Measurements from ENCODE around the gene KRT13.

Gene KRT13

GRCh38 chr17:41539979-41540701 lies 34.7 kb upstream of the KRT13 start:
- peak; percentile 74 for DNase-seq
- TF ChIP-seq, protein P1, sequence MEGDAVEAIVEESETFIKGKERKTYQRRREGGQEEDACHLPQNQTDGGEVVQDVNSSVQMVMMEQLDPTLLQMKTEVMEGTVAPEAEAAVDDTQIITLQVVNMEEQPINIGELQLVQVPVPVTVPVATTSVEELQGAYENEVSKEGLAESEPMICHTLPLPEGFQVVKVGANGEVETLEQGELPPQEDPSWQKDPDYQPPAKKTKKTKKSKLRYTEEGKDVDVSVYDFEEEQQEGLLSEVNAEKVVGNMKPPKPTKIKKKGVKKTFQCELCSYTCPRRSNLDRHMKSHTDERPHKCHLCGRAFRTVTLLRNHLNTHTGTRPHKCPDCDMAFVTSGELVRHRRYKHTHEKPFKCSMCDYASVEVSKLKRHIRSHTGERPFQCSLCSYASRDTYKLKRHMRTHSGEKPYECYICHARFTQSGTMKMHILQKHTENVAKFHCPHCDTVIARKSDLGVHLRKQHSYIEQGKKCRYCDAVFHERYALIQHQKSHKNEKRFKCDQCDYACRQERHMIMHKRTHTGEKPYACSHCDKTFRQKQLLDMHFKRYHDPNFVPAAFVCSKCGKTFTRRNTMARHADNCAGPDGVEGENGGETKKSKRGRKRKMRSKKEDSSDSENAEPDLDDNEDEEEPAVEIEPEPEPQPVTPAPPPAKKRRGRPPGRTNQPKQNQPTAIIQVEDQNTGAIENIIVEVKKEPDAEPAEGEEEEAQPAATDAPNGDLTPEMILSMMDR (IDR thresholded peaks at IDR 0.05; ENCODE audit: low read depth, low read length), result no peak
- no peaks in the 10 kb centered on the region for H3K27me3 ChIP-seq (ENCODE audit: insufficient read depth, low read depth, severe bottlenecking)
- peak overlapping the region; percentile 52 for H3K27ac ChIP-seq
- no peaks in the 10 kb centered on the region for H3K36me3 ChIP-seq
- H3K9me3 ChIP-seq (ENCODE audit: severe bottlenecking), result peaks cover 2% of the 10 kb centered on the region
- H3K4me3 ChIP-seq (ENCODE audit: low read depth, low read length), result no peak overlapping the region

DNA sequence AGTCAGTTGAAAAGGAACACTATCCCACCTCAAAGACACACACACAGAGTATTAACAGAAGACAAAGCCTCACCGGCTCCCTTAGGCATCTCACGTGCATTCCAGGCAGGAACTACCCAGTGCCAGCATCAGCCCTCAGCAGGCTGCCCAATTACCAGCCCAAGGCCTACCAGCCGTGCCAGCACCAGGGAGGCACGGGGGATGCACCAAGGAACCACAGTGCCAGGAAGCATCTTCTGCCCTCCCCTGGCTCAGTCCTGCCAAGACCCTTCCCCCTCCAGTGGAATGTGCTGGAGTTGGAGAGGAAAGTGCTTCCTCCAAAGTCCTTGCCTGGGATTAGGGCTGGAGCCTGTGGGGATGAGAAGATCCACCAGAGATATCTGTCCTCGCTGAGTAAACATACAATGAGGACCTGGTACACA lies 33.7 kb upstream of the KRT13 start:
- Histone ChIP-seq H3K4me3 (ENCODE audit: low read depth, low read length) (no peak overlapping the region), H3K27me3 (ENCODE audit: insufficient read depth, low read depth, severe bottlenecking) (no peaks in the 10 kb centered on the region), H3K36me3 (no peaks in the 10 kb centered on the region), H3K9me3 (ENCODE audit: severe bottlenecking) (peaks cover 2% of the 10 kb centered on the region), H3K27ac (no peak overlapping the region)
- DNase-seq, result no peak
- TF ChIP-seq, protein P1 (IDR thresholded peaks at IDR 0.05; ENCODE audit: low read depth, low read length), result no peak

DNA sequence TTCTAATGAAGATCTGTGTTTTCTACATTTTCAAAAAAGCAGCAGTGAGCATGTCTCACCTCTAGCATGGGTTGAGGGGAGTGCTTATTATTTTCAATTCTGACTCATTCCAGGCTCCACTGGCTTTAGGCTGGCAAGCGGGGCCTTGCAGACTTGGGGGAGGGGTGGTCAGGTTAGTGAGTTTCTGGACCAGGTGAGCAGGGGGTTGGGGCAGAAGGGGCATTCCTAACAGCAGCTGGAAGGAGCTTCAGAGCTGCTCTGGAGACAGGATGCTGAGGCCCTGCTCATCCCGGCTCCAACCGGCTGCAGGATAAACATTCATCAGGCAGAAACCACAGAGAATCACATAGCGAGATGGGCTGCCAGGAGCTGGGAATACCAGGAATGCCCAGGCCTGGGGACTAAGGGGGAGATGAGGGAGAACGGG lies 33.2 kb upstream of the KRT13 start:
- H3K27me3 ChIP-seq (ENCODE audit: insufficient read depth, low read depth, severe bottlenecking), result no peaks in the 10 kb centered on the region
- TF ChIP-seq, protein P1 (IDR thresholded peaks at IDR 0.05; ENCODE audit: low read depth, low read length), result no peak
- no peaks in the 10 kb centered on the region for H3K36me3 ChIP-seq
- no peak overlapping the region for H3K27ac ChIP-seq
- DNase-seq, result no peak
- H3K4me3 ChIP-seq (ENCODE audit: low read depth, low read length), result no peak overlapping the region
- peaks cover 2% of the 10 kb centered on the region for H3K9me3 ChIP-seq (ENCODE audit: severe bottlenecking)

DNA sequence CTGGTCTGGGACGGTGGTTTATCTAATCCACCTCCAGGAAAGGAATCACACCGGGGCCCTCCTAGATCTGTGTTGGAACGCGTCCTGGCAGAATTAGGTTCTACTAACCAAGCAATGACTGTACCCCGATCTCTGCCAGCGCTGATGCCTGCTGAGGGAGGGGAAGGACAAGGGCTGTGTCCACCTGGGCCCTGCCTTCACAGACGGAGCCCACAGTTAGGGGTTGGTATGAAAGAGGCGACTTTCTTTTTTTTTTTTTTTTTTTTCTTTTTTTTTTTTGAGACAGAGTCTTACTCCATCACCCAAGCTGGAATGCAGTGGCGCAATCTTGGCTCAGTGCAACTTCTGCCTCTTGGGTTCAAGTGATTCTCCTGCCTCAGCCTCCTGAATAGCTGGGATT lies 32.6 kb upstream of the KRT13 start:
- DNase-seq, result no peak
- Histone ChIP-seq H3K4me3 (ENCODE audit: low read depth, low read length) (no peak overlapping the region), H3K36me3 (no peaks in the 10 kb centered on the region), H3K9me3 (ENCODE audit: severe bottlenecking) (peaks cover 2% of the 10 kb centered on the region), H3K27ac (no peak overlapping the region), H3K27me3 (ENCODE audit: insufficient read depth, low read depth, severe bottlenecking) (no peaks in the 10 kb centered on the region)
- TF ChIP-seq, protein P1 (IDR thresholded peaks at IDR 0.05; ENCODE audit: low read depth, low read length), result no peak

- TF ChIP-seq, protein P1 (IDR thresholded peaks at IDR 0.05; ENCODE audit: low read depth, low read length), result no peak
- Histone ChIP-seq H3K36me3 (no peaks in the 10 kb centered on the region), H3K27ac (no peak overlapping the region), H3K27me3 (ENCODE audit: insufficient read depth, low read depth, severe bottlenecking) (no peaks in the 10 kb centered on the region), H3K4me3 (ENCODE audit: low read depth, low read length) (no peak overlapping the region), H3K9me3 (ENCODE audit: severe bottlenecking) (peaks cover 2% of the 10 kb centered on the region)
- no peak for DNase-seq
Measured at GRCh38 chr17:41537614-41537954, 32.2 kb upstream of the KRT13 start.
